SK-N-SH treated with all-trans-retinoic acid at 6 μM for 48 hours (cell line): ENCODE measurements around the gene ATPAF1.
"Not testable (repeated sequence)": the region's sequence is repeated elsewhere in the genome, so short reads cannot be mapped to it uniquely, and the experiment has no call there.

Source experiments
- ATAC-seq: fragments of 200-7000 bp; cut with Tn5 transposase; 3 replicates; pipeline ENCODE4 v1.9.1; 2020; ENCODE audit warnings: mild to moderate bottlenecking, moderate library complexity
- ARNTL ChIP-seq: fragments of 450-650 bp; formaldehyde crosslinking; IDR thresholded peaks from 2 replicates; pipeline ENCODE4 v1.5.0; 2020; ENCODE audit warnings: low read depth, mild to moderate bottlenecking, moderate library complexity, borderline replicate concordance
- BACH2 ChIP-seq: fragments of 250-450 bp; sonication (Bioruptor Pico); IDR thresholded peaks from 2 replicates; pipeline ENCODE4 v1.9.0; 2021; ENCODE audit warnings: mild to moderate bottlenecking, borderline replicate concordance
- CSDC2 ChIP-seq: fragments of 250-450 bp; sonication (Bioruptor Pico); IDR thresholded peaks from 2 replicates; pipeline ENCODE4 v1.5.0; 2020; ENCODE audit warnings: mild to moderate bottlenecking, moderate library complexity
- ESRRG ChIP-seq: fragments of 250-450 bp; sonication (Bioruptor Pico); IDR thresholded peaks from 2 replicates; pipeline ENCODE4 v1.6.1; 2021; ENCODE audit warnings: mild to moderate bottlenecking
- GLIS3 ChIP-seq: fragments of 250-450 bp; sonication (Bioruptor Pico); IDR thresholded peaks from 2 replicates; pipeline ENCODE4 v1.5.0; 2020; ENCODE audit warnings: mild to moderate bottlenecking, moderate library complexity
- ISL1 ChIP-seq: fragments of 250-450 bp; sonication (Bioruptor Pico); IDR thresholded peaks from 2 replicates; pipeline ENCODE4 v2.1.2; 2022; ENCODE audit warnings: mild to moderate bottlenecking, moderate library complexity
- OSR1 ChIP-seq: fragments of 250-450 bp; sonication (Bioruptor Pico); IDR thresholded peaks from 2 replicates; pipeline ENCODE4 v1.8.0; 2022; ENCODE audit warnings: moderate library complexity, mild to moderate bottlenecking, inconsistent platforms
- PPARA ChIP-seq: fragments of 250-450 bp; sonication (Bioruptor Pico); IDR thresholded peaks from 2 replicates; pipeline ENCODE4 v1.5.0; 2020; ENCODE audit warnings: mild to moderate bottlenecking, borderline replicate concordance
- RARB ChIP-seq: fragments of 250-450 bp; sonication (Bioruptor Pico); IDR thresholded peaks from 2 replicates; pipeline ENCODE4 v1.8.0; 2021; ENCODE audit warnings: mild to moderate bottlenecking, moderate library complexity
- SNAI2 ChIP-seq: fragments of 250-450 bp; sonication (Bioruptor Pico); IDR thresholded peaks from 2 replicates; pipeline ENCODE4 v1.5.0; 2020; ENCODE audit warnings: mild to moderate bottlenecking, moderate library complexity
- TCF4 ChIP-seq: fragments of 250-450 bp; sonication (Bioruptor Pico); IDR thresholded peaks from 2 replicates; pipeline ENCODE4 v1.8.0; 2021; ENCODE audit warnings: mild to moderate bottlenecking, moderate library complexity, borderline replicate concordance
- TOX ChIP-seq: fragments of 250-450 bp; sonication (Bioruptor Pico); IDR thresholded peaks from 2 replicates; pipeline ENCODE4 v1.8.0; 2021; ENCODE audit warnings: mild to moderate bottlenecking, moderate library complexity, borderline replicate concordance
- ZC3H10 ChIP-seq: fragments of 250-450 bp; sonication (Bioruptor Pico); IDR thresholded peaks from 2 replicates; pipeline ENCODE4 v1.5.1; 2021; ENCODE audit warnings: mild to moderate bottlenecking, moderate library complexity
- ZFP3 ChIP-seq: fragments of 250-450 bp; sonication (Bioruptor Pico); IDR thresholded peaks from 2 replicates; pipeline ENCODE4 v1.5.0; 2020; ENCODE audit warnings: mild to moderate bottlenecking, moderate library complexity
- ZFP30 ChIP-seq: fragments of 450-650 bp; formaldehyde crosslinking; IDR thresholded peaks from 2 replicates; pipeline ENCODE4 v1.5.0; 2022; ENCODE audit warnings: mild to moderate bottlenecking, moderate library complexity
- ZNF565 ChIP-seq: fragments of 450-650 bp; formaldehyde crosslinking; conservative IDR thresholded peaks from 2 replicates; pipeline ENCODE4 v1.5.0; 2020; ENCODE audit warnings: low read depth, mild to moderate bottlenecking, moderate library complexity
- ZNF70 ChIP-seq: fragments of 450-650 bp; formaldehyde crosslinking; IDR thresholded peaks from 2 replicates; pipeline ENCODE4 v1.5.0; 2020; ENCODE audit warnings: mild to moderate bottlenecking, moderate library complexity
- ZNF8 ChIP-seq: fragments of 450-650 bp; formaldehyde crosslinking; IDR thresholded peaks from 2 replicates; pipeline ENCODE4 v1.5.0; 2020; ENCODE audit warnings: mild to moderate bottlenecking, moderate library complexity
- TF ChIP-seq, protein P1 (sequence below): fragments of 250-450 bp; sonication (Bioruptor Pico); IDR thresholded peaks from 2 replicates; pipeline ENCODE4 v1.5.1; 2020; ENCODE audit warnings: low read depth, mild to moderate bottlenecking, moderate library complexity
- TF ChIP-seq, protein P2 (sequence below): fragments of 250-450 bp; sonication (Bioruptor Pico); IDR thresholded peaks from 2 replicates; pipeline ENCODE4 v1.5.0; 2020; ENCODE audit warnings: mild to moderate bottlenecking, moderate library complexity
- TF ChIP-seq, protein P3 (sequence below): fragments of 250-450 bp; sonication (Bioruptor Pico); IDR thresholded peaks from 2 replicates; pipeline ENCODE4 v1.8.0; 2020; ENCODE audit warnings: mild to moderate bottlenecking, moderate library complexity, borderline replicate concordance

The ATPAF1 gene

DNA sequence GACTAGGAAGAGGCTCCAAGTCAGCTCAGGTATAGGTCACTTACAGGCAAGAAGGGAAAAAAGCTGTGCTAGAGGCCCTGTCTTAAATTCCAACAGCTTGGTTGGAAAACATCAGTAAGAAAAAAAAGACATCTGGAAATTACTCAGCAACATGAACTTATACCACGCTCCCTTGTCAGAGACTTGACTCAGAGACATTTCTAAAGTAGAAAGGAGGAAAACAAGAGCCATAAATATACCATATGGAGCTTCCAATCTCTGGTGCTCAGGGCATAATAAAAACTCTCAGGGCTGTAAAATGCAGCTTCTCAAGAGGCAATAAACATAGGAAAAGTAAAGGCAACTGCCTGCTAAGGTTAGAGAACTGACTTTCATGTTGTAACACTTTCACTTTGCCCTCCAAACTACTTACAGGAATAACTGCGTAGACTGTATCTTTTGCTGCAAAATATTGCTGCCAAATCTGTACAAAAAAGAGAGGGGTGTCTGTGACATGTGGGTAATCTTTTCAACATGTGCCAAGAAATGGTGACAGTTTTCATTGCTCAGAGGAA is 14.7 kb downstream of the ATPAF1 start:
- ATAC-seq = no peak; the same call in 2 of the 3 replicates
- no peak for TF ChIP-seq ZC3H10
- TF ChIP-seq BACH2 (CRISPR knock-in tag) = no peak
- TF ChIP-seq ZFP3 (CRISPR knock-in tag) = no peak
- TF ChIP-seq, protein P1, sequence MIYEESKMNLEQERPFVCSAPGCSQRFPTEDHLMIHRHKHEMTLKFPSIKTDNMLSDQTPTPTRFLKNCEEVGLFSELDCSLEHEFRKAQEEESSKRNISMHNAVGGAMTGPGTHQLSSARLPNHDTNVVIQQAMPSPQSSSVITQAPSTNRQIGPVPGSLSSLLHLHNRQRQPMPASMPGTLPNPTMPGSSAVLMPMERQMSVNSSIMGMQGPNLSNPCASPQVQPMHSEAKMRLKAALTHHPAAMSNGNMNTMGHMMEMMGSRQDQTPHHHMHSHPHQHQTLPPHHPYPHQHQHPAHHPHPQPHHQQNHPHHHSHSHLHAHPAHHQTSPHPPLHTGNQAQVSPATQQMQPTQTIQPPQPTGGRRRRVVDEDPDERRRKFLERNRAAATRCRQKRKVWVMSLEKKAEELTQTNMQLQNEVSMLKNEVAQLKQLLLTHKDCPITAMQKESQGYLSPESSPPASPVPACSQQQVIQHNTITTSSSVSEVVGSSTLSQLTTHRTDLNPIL (CRISPR knock-in tag) = no peak
- no peak for TF ChIP-seq PPARA
- no peak for TF ChIP-seq OSR1 (CRISPR knock-in tag)
- no peak for TF ChIP-seq ISL1 (CRISPR knock-in tag)
- TF ChIP-seq ZNF70 (CRISPR knock-in tag) = no peak
- TF ChIP-seq ZFP30 (CRISPR knock-in tag) = no peak
- no peak for TF ChIP-seq SNAI2 (CRISPR knock-in tag)
- no peak for TF ChIP-seq RARB (CRISPR knock-in tag)
- no peak for TF ChIP-seq CSDC2 (CRISPR knock-in tag)
- TF ChIP-seq, protein P2, sequence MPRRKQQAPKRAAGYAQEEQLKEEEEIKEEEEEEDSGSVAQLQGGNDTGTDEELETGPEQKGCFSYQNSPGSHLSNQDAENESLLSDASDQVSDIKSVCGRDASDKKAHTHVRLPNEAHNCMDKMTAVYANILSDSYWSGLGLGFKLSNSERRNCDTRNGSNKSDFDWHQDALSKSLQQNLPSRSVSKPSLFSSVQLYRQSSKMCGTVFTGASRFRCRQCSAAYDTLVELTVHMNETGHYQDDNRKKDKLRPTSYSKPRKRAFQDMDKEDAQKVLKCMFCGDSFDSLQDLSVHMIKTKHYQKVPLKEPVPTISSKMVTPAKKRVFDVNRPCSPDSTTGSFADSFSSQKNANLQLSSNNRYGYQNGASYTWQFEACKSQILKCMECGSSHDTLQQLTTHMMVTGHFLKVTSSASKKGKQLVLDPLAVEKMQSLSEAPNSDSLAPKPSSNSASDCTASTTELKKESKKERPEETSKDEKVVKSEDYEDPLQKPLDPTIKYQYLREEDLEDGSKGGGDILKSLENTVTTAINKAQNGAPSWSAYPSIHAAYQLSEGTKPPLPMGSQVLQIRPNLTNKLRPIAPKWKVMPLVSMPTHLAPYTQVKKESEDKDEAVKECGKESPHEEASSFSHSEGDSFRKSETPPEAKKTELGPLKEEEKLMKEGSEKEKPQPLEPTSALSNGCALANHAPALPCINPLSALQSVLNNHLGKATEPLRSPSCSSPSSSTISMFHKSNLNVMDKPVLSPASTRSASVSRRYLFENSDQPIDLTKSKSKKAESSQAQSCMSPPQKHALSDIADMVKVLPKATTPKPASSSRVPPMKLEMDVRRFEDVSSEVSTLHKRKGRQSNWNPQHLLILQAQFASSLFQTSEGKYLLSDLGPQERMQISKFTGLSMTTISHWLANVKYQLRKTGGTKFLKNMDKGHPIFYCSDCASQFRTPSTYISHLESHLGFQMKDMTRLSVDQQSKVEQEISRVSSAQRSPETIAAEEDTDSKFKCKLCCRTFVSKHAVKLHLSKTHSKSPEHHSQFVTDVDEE (CRISPR knock-in tag) = no peak
- TF ChIP-seq, protein P3, sequence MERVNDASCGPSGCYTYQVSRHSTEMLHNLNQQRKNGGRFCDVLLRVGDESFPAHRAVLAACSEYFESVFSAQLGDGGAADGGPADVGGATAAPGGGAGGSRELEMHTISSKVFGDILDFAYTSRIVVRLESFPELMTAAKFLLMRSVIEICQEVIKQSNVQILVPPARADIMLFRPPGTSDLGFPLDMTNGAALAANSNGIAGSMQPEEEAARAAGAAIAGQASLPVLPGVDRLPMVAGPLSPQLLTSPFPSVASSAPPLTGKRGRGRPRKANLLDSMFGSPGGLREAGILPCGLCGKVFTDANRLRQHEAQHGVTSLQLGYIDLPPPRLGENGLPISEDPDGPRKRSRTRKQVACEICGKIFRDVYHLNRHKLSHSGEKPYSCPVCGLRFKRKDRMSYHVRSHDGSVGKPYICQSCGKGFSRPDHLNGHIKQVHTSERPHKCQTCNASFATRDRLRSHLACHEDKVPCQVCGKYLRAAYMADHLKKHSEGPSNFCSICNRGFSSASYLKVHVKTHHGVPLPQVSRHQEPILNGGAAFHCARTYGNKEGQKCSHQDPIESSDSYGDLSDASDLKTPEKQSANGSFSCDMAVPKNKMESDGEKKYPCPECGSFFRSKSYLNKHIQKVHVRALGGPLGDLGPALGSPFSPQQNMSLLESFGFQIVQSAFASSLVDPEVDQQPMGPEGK (CRISPR knock-in tag) = no peak
- no peak for TF ChIP-seq ESRRG (CRISPR knock-in tag)
- no peak for TF ChIP-seq ARNTL (CRISPR knock-in tag)
- no peak for TF ChIP-seq GLIS3 (CRISPR knock-in tag)
- no peak for TF ChIP-seq ZNF565
- no peak for TF ChIP-seq ZNF8 (CRISPR knock-in tag)
- no peak for TF ChIP-seq TCF4

DNA sequence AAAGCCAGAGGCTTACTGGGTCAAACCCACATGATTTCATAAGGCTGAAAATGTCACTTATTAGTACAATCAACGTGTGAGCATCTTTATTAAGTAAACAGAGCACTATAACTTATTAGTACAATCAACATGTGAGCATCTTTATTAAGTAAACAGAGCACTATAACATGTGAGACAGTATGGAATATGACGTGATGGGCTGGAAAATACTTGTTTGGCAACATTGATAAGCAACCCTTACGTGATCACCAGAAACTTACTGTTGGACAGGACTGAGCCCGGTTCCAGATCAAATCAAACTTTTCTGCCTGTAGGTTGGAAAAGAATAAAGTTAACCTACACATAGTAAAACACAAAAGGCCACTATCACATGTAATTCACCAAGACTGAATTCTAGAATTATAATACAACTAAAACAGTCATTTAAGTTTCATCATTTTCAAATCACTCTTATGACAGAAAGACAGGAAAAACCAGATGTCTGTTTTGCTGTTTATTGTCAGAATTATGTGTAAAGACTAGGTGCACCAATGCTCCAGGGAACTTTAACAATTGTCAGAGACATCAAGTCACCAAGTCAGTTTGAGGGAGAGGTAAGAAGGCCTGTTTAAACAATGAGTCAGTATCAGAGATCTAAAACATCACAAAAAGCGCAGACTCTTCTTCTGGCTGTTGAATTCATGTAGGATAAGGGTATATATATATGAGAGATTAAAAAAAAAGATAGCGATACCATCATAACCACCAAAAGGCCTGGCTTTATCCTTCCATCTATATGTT is 15.7 kb downstream of the ATPAF1 start:
- no peak for ATAC-seq
- TF ChIP-seq BACH2 (CRISPR knock-in tag) (no peak), ZFP3 (CRISPR knock-in tag) (no peak), PPARA (no peak), ISL1 (CRISPR knock-in tag) (no peak), SNAI2 (CRISPR knock-in tag) (no peak)
- TF ChIP-seq, protein P3 (CRISPR knock-in tag) = no peak
- TF ChIP-seq, all 23 proteins: peak for 0

DNA sequence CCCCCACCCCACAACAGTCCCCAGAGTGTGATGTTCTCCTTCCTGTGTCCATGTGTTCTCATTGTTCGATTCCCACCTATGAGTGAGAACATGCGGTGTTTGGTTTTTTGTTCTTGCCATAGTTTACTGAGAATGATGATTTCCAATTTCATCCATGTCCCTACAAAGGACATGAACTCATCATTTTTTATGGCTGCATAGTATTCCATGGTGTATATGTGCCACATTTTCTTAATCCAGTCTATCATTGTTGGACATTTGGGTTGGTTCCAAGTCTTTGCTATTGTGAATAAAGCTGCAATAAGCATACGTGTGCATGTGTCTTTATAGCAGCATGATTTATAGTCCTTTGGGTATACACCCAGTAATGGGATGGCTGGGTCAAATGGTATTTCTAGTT is 17.0 kb downstream of the ATPAF1 start:
- ATAC-seq = not testable (repeated sequence)

DNA sequence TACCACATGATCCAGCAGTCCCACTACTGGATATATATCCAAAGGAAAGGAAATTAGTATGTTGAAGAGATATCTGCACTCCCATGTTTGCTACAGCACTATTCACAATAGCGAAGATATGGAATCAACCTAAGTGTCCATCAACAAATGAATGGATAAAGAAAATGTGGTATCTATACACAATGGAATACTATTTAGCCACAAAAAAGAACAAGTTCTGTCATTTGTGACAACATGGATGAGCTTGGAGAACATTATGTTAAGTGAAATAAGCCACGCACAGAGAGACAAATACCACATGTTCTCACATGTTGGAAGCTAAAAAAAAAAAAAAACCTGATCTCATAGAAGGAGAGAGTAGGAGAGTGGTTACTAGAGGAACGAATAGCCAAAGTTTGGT is 17.7 kb downstream of the ATPAF1 start:
- no peak for ATAC-seq
- TF ChIP-seq TCF4 = no peak
- TF ChIP-seq ZNF565 = no peak
- no peak for TF ChIP-seq ESRRG (CRISPR knock-in tag)
- TF ChIP-seq OSR1 (CRISPR knock-in tag) = no peak
- TF ChIP-seq RARB (CRISPR knock-in tag) = no peak
- no peak for TF ChIP-seq GLIS3 (CRISPR knock-in tag)
- no peak for TF ChIP-seq ARNTL (CRISPR knock-in tag)
- no peak for TF ChIP-seq ZFP30 (CRISPR knock-in tag)
- TF ChIP-seq TOX (CRISPR knock-in tag) = no peak
